Measurements from ENCODE around the gene TTYH3. TPM values are rescaled to one million over a fixed set of nuclear protein-coding genes. Genes with fewer than 3 reads are reported as not detected.

TTYH3 gene
- total and polyA plus RNA-seq, 5 donors, result 8.1 to 25.0 (median 15.4) TPM

GRCh38 chr7:2654059-2654458 lies 22.3 kb downstream of the TTYH3 start:
- Histone ChIP-seq H3K27ac (ENCODE audit: low read length) (no peak overlapping the region), H3K4me3 (ENCODE audit: low read length) (no peak overlapping the region), H3K27me3 (ENCODE audit: control insufficient read depth, insufficient read depth) (no peaks in the 10 kb centered on the region), H3K9me3 (ENCODE audit: control insufficient read depth, low read length) (no peaks in the 10 kb centered on the region), H3K4me1 (ENCODE audit: control insufficient read depth, insufficient read depth, low read length) (no peaks in the 10 kb centered on the region)
- DNase-seq (peak in 1 of 3 donors; percentile 1), ATAC-seq (no peak)
- intact Hi-C loops (cut with DNase I), result no loop called here
- 60% methylated on average over 5 of the region's 5 CpGs for WGBS

GRCh38 chr7:2655870-2656614 lies 24.3 kb downstream of the TTYH3 start:
- Histone ChIP-seq H3K27me3 (ENCODE audit: control insufficient read depth, insufficient read depth) (no peaks in the 10 kb centered on the region), H3K27ac (ENCODE audit: low read length) (no peak overlapping the region), H3K4me1 (ENCODE audit: control insufficient read depth, insufficient read depth, low read length) (no peaks in the 10 kb centered on the region), H3K9me3 (ENCODE audit: control insufficient read depth, low read length) (no peaks in the 10 kb centered on the region), H3K4me3 (ENCODE audit: low read length) (no peak overlapping the region)
- intact Hi-C loops (cut with DNase I), result no loop called here
- WGBS, result 94% methylated on average over 29 of the region's 29 CpGs
- no peak for ATAC-seq
- peak in 2 of 3 donors; percentile 10 to 42 for DNase-seq

GRCh38 chr7:2657208-2657607 lies 25.4 kb downstream of the TTYH3 start:
- DNase-seq, result no peak
- Histone ChIP-seq H3K4me1 (ENCODE audit: control insufficient read depth, insufficient read depth, low read length) (no peaks in the 10 kb centered on the region), H3K4me3 (ENCODE audit: low read length) (no peak overlapping the region), H3K27ac (ENCODE audit: low read length) (no peak overlapping the region), H3K27me3 (ENCODE audit: control insufficient read depth, insufficient read depth) (no peaks in the 10 kb centered on the region), H3K9me3 (ENCODE audit: control insufficient read depth, low read length) (no peaks in the 10 kb centered on the region)
- 95% methylated on average over 2 of the region's 2 CpGs for WGBS
- intact Hi-C loops (cut with DNase I), result no loop called here
- ATAC-seq, result no peak

GRCh38 chr7:2657920-2658671 lies 26.3 kb downstream of the TTYH3 start:
- no peak overlapping the region for H3K4me3 ChIP-seq (ENCODE audit: low read length)
- no peaks in the 10 kb centered on the region for H3K27me3 ChIP-seq (ENCODE audit: control insufficient read depth, insufficient read depth)
- ATAC-seq, result no peak
- 93% methylated on average over 33 of the region's 33 CpGs for WGBS
- H3K27ac ChIP-seq (ENCODE audit: low read length), result no peak overlapping the region
- no peaks in the 10 kb centered on the region for H3K9me3 ChIP-seq (ENCODE audit: control insufficient read depth, low read length)
- peaks cover 3% of the 10 kb centered on the region for H3K4me1 ChIP-seq (ENCODE audit: control insufficient read depth, insufficient read depth, low read length)
- intact Hi-C loops (cut with DNase I), result no loop called here
- peak; percentile 15 to 55 (median 41) for DNase-seq

- H3K4me3 ChIP-seq (ENCODE audit: low read length), result no peak overlapping the region
- intact Hi-C loops (cut with DNase I), result no loop called here
- DNase-seq (peak; percentile 14 to 48 (median 29)), ATAC-seq (no peak)
- no peaks in the 10 kb centered on the region for H3K27me3 ChIP-seq (ENCODE audit: control insufficient read depth, insufficient read depth)
- no peaks in the 10 kb centered on the region for H3K9me3 ChIP-seq (ENCODE audit: control insufficient read depth, low read length)
- peaks cover 3% of the 10 kb centered on the region for H3K4me1 ChIP-seq (ENCODE audit: control insufficient read depth, insufficient read depth, low read length)
- H3K27ac ChIP-seq (ENCODE audit: low read length), result no peak overlapping the region
- 93% methylated on average over 15 of the region's 15 CpGs for WGBS
These were observed 27.2 kb downstream of the TTYH3 start for GRCh38 chr7:2658941-2659340.

GRCh38 chr7:2659556-2660358 lies 28.0 kb downstream of the TTYH3 start:
- H3K4me1 ChIP-seq (ENCODE audit: control insufficient read depth, insufficient read depth, low read length), result peaks cover 3% of the 10 kb centered on the region
- H3K27me3 ChIP-seq (ENCODE audit: control insufficient read depth, insufficient read depth), result no peaks in the 10 kb centered on the region
- ATAC-seq (no peak), DNase-seq (peak; percentile 14 to 58 (median 40))
- no peak overlapping the region for H3K27ac ChIP-seq (ENCODE audit: low read length)
- WGBS, result 84% methylated on average over 36 of the region's 36 CpGs
- intact Hi-C loops (cut with DNase I), result loop anchor here in 1 of 4 donors (5.0 kb wide), 1 partner anchor 92 kb away; no protein-coding TSS in a partner anchor
- no peaks in the 10 kb centered on the region for H3K9me3 ChIP-seq (ENCODE audit: control insufficient read depth, low read length)
- H3K4me3 ChIP-seq (ENCODE audit: low read length), result no peak overlapping the region

GRCh38 chr7:2660359-2661095 lies 28.7 kb downstream of the TTYH3 start:
- peaks cover 3% of the 10 kb centered on the region for H3K4me1 ChIP-seq (ENCODE audit: control insufficient read depth, insufficient read depth, low read length)
- peak; percentile 19 to 54 (median 54) for DNase-seq
- H3K27me3 ChIP-seq (ENCODE audit: control insufficient read depth, insufficient read depth), result no peaks in the 10 kb centered on the region
- H3K4me3 ChIP-seq (ENCODE audit: low read length), result no peak overlapping the region
- H3K9me3 ChIP-seq (ENCODE audit: control insufficient read depth, low read length), result no peaks in the 10 kb centered on the region
- ATAC-seq, result no peak
- 75% methylated on average over 36 of the region's 36 CpGs for WGBS
- intact Hi-C loops (cut with DNase I), result loop anchor here in 1 of 4 donors (5.0 kb wide), 1 partner anchor 93 kb away; no protein-coding TSS in a partner anchor
- no peak overlapping the region for H3K27ac ChIP-seq (ENCODE audit: low read length)

GRCh38 chr7:2661096-2661449 lies 29.3 kb downstream of the TTYH3 start:
- Histone ChIP-seq H3K27ac (ENCODE audit: low read length) (no peak overlapping the region), H3K9me3 (ENCODE audit: control insufficient read depth, low read length) (no peaks in the 10 kb centered on the region), H3K4me1 (ENCODE audit: control insufficient read depth, insufficient read depth, low read length) (peaks cover 3% of the 10 kb centered on the region), H3K4me3 (ENCODE audit: low read length) (no peak overlapping the region), H3K27me3 (ENCODE audit: control insufficient read depth, insufficient read depth) (no peaks in the 10 kb centered on the region)
- DNase-seq (peak in 2 of 3 donors; percentile 65 to 66), ATAC-seq (no peak)
- intact Hi-C loops (cut with DNase I), result loop anchor here in 1 of 4 donors (5.0 kb wide), 1 partner anchor 94 kb away; no protein-coding TSS in a partner anchor
- 91% methylated on average over 10 of the region's 10 CpGs for WGBS

- intact Hi-C loops (cut with DNase I), result loop anchor here in 1 of 4 donors (5.0 kb wide), 1 partner anchor 94 kb away; no protein-coding TSS in a partner anchor
- Histone ChIP-seq H3K4me3 (ENCODE audit: low read length) (no peak overlapping the region), H3K9me3 (ENCODE audit: control insufficient read depth, low read length) (no peaks in the 10 kb centered on the region), H3K27me3 (ENCODE audit: control insufficient read depth, insufficient read depth) (no peaks in the 10 kb centered on the region), H3K4me1 (ENCODE audit: control insufficient read depth, insufficient read depth, low read length) (peaks cover 3% of the 10 kb centered on the region), H3K27ac (ENCODE audit: low read length) (no peak overlapping the region)
- peak; percentile 20 to 64 (median 56) for DNase-seq
- no peak for ATAC-seq
- whole genome bisulfite sequencing, result 92% methylated on average over 43 of the region's 43 CpGs
These were observed 30.0 kb downstream of the TTYH3 start for GRCh38 chr7:2661602-2662272.
